H1 (cell line): ENCODE results near the gene BBLN. TPM values are rescaled to one million over a fixed set of nuclear protein-coding genes. Genes with fewer than 3 reads are reported as not detected.

Experiments used
- CTCF ChIA-PET: fragments of 300-600 bp; sonication (Branson Sonifier 250); formaldehyde crosslinking; loops from one replicate; lab custom pipeline; 2021; ENCODE audit not compliant: partially characterized antibody; lab: Charles Lee
- POLR2A ChIA-PET: fragments of 300-600 bp; sonication (Branson Sonifier 250); formaldehyde crosslinking; loops from one replicate; lab custom pipeline; 2021; ENCODE audit warnings: inconsistent platforms; ENCODE audit not compliant: partially characterized antibody; lab: Charles Lee
- DNase-seq, 2 experiments: peaks; one replicate each; pipeline versions ENCODE4 v3.0.0 to v3.0.0-alpha.2; 2010 to 2022; ENCODE audit warnings: low spot score in 2 of 2, low read depth in 1 of 2, mixed read lengths in 1 of 2
- FAIRE-seq: peaks from 2 replicates; lab custom pipeline; 2011; peaks lifted over from hg19 to GRCh38; lab: Jason Lieb, UNC
- H2AFZ ChIP-seq: 2 replicates; pipeline ENCODE4 v1.8.1; 2012; ENCODE audit warnings: low read length, inconsistent platforms
- H2AK5ac ChIP-seq: 2 replicates; pipeline ENCODE4 v1.6.1; 2013; ENCODE audit warnings: low read depth, low read length
- H2BK120ac ChIP-seq: replicated peaks from 2 replicates; pipeline ENCODE3; 2013; ENCODE audit warnings: low read depth, low read length, inconsistent platforms
- H2BK12ac ChIP-seq: 2 replicates; pipeline ENCODE4 v1.6.1; 2013; ENCODE audit warnings: low read depth, low read length
- H2BK15ac ChIP-seq: 2 replicates; pipeline ENCODE4 v1.6.1; 2013; ENCODE audit warnings: low read length
- H2BK20ac ChIP-seq: 2 replicates; pipeline ENCODE4 v1.6.1; 2013; ENCODE audit warnings: low read length
- H2BK5ac ChIP-seq: 2 replicates; pipeline ENCODE4 v1.6.1; 2013; ENCODE audit warnings: low read depth, low read length
- H3K14ac ChIP-seq: 2 replicates; pipeline ENCODE4 v1.6.1; 2013; ENCODE audit warnings: inconsistent platforms; ENCODE audit not compliant: insufficient read length
- H3K18ac ChIP-seq: 2 replicates; pipeline ENCODE4 v1.6.1; 2013; ENCODE audit warnings: low read length; ENCODE audit errors: extremely low read depth
- H3K23ac ChIP-seq: 2 replicates; pipeline ENCODE4 v1.6.1; 2013; ENCODE audit warnings: inconsistent platforms; ENCODE audit not compliant: insufficient read length
- H3K23me2 ChIP-seq: 2 replicates; pipeline ENCODE4 v1.6.1; 2013; ENCODE audit warnings: low read depth, low read length
- H3K27ac ChIP-seq: 2 replicates; pipeline ENCODE4 v1.6.1; 2011; ENCODE audit warnings: low read depth, low read length, inconsistent platforms
- H3K27me3 ChIP-seq, 4 experiments: replicated peaks in 1 of 4; 1 replicate in 1 of 4; 2 replicates in 3 of 4; pipeline versions ENCODE4 v1.6.1 to v1.8.1; 2011 to 2013; ENCODE audit warnings: low read length in 3 of 4, mild to moderate bottlenecking in 3 of 4, inconsistent platforms in 2 of 4, mixed read lengths in 2 of 4, moderate library complexity in 1 of 4; ENCODE audit not compliant: control insufficient read depth in 3 of 4, insufficient read depth in 3 of 4; ENCODE audit errors: extremely low read depth in 1 of 4
- H3K36me3 ChIP-seq, 4 experiments: 2 replicates each; pipeline versions ENCODE4 v1.6.1 to v1.8.1; 2011 to 2013; ENCODE audit warnings: mild to moderate bottlenecking in 4 of 4, low read length in 3 of 4, moderate library complexity in 2 of 4, control low read depth in 1 of 4, inconsistent platforms in 1 of 4; ENCODE audit not compliant: insufficient read depth in 4 of 4, control insufficient read depth in 2 of 4
- H3K4ac ChIP-seq: replicated peaks from 2 replicates; pipeline ENCODE3; 2013; ENCODE audit warnings: low read length, low read depth, mixed read lengths, inconsistent platforms; ENCODE audit not compliant: insufficient read length
- H3K4me1 ChIP-seq, 4 experiments: replicated peaks in 1 of 4; 1 replicate in 1 of 4; 2 replicates in 3 of 4; pipeline versions ENCODE4 v1.6.1 to v1.8.1; 2011 to 2013; ENCODE audit warnings: low read length in 3 of 4, inconsistent platforms in 2 of 4, mixed read lengths in 1 of 4; ENCODE audit not compliant: insufficient read depth in 4 of 4, control insufficient read depth in 3 of 4
- H3K4me2 ChIP-seq, 2 experiments: 2 replicates each; pipeline versions ENCODE4 v1.6.1 to v1.8.1; 2011 to 2013; ENCODE audit warnings: low read depth in 2 of 2, low read length in 2 of 2, control low read depth in 1 of 2, inconsistent platforms in 1 of 2, mild to moderate bottlenecking in 1 of 2; ENCODE audit not compliant: insufficient read depth in 1 of 2
- H3K4me3 ChIP-seq, 4 experiments: fragments of 200-600, 300-600 bp in 1 of 4; sonication (generic), shearing (Covaris generic), sonication (Bioruptor Twin) in 1 of 4; 2 replicates each; pipeline versions ENCODE4 v1.5.1 to v1.8.1; 2011 to 2016; ENCODE audit warnings: low read length in 4 of 4, low read depth in 3 of 4, control low read depth in 2 of 4, inconsistent platforms in 2 of 4, mild to moderate bottlenecking in 2 of 4, mixed read lengths in 1 of 4, moderate library complexity in 1 of 4; ENCODE audit not compliant: insufficient read depth in 2 of 4; ENCODE audit errors: extremely low read depth in 1 of 4
- H3K56ac ChIP-seq: replicated peaks from 2 replicates; pipeline ENCODE3; 2013; ENCODE audit warnings: low read depth, mild to moderate bottlenecking, mixed read lengths, low read length, inconsistent platforms; ENCODE audit not compliant: insufficient read length
- H3K79me1 ChIP-seq: 2 replicates; pipeline ENCODE4 v1.6.1; 2013; ENCODE audit warnings: low read depth, low read length, control low read depth
- H3K79me2 ChIP-seq, 2 experiments: 2 replicates each; pipeline versions ENCODE4 v1.6.1 to v1.8.1; 2012 to 2013; ENCODE audit warnings: low read length in 2 of 2, mild to moderate bottlenecking in 2 of 2, inconsistent platforms in 1 of 2; ENCODE audit not compliant: insufficient read depth in 2 of 2, control insufficient read depth in 1 of 2
- H3K9ac ChIP-seq, 4 experiments: replicated peaks in 1 of 4; 1 replicate in 1 of 4; 2 replicates in 3 of 4; pipeline versions ENCODE4 v1.6.1 to v1.8.1; 2011 to 2013; ENCODE audit warnings: low read depth in 3 of 4, low read length in 3 of 4, control low read depth in 2 of 4, mild to moderate bottlenecking in 2 of 4, moderate library complexity in 2 of 4, inconsistent platforms in 1 of 4; ENCODE audit errors: extremely low read depth in 1 of 4
- H3K9me3 ChIP-seq, 2 experiments: 2 replicates each; pipeline versions ENCODE4 v1.6.1 to v1.8.1; 2012 to 2013; ENCODE audit warnings: mild to moderate bottlenecking in 2 of 2, moderate library complexity in 2 of 2, control low read depth in 1 of 2, inconsistent platforms in 1 of 2, low read depth in 1 of 2, low read length in 1 of 2, mixed read lengths in 1 of 2; ENCODE audit not compliant: insufficient read depth in 2 of 2
- H4K20me1 ChIP-seq, 2 experiments: replicated peaks in 1 of 2; 2 replicates each; pipeline versions ENCODE3 to v1.8.1; 2011 to 2013; ENCODE audit warnings: inconsistent platforms in 2 of 2, low read length in 2 of 2, mild to moderate bottlenecking in 1 of 2; ENCODE audit not compliant: insufficient read depth in 2 of 2, control insufficient read depth in 1 of 2
- H4K5ac ChIP-seq: 2 replicates; pipeline ENCODE4 v1.6.1; 2013; ENCODE audit warnings: low read length, low read depth, mixed read lengths, inconsistent platforms; ENCODE audit not compliant: insufficient read length
- H4K8ac ChIP-seq: 2 replicates; pipeline ENCODE4 v1.8.0; 2013; ENCODE audit warnings: mild to moderate bottlenecking, moderate library complexity, low read length, inconsistent platforms; ENCODE audit not compliant: insufficient read depth; ENCODE audit errors: extremely low read depth
- H4K91ac ChIP-seq: replicated peaks from 2 replicates; pipeline ENCODE3; 2013; ENCODE audit warnings: low read length, mixed read lengths, inconsistent platforms; ENCODE audit not compliant: insufficient read length
- ASH2L ChIP-seq: fragments of 200-600, 300-600 bp; sonication (generic); IDR thresholded peaks from one replicate; pipeline ENCODE4 v1.7.1; 2017; ENCODE audit warnings: low read length
- CEBPB ChIP-seq: IDR thresholded peaks from 2 replicates; pipeline ENCODE4 v1.6.1; 2012; ENCODE audit warnings: low read depth, low read length
- KDM4A ChIP-seq: IDR thresholded peaks from one replicate; pipeline ENCODE4 v1.7.1; 2012; ENCODE audit warnings: low read depth, mild to moderate bottlenecking, moderate library complexity, low read length, inconsistent platforms; ENCODE audit not compliant: severe bottlenecking
- NRF1 ChIP-seq: IDR thresholded peaks from 2 replicates; pipeline ENCODE4 v1.6.1; 2011; ENCODE audit warnings: mild to moderate bottlenecking, low read depth, low read length, improper control_type of control experiment
- SP2 ChIP-seq: IDR thresholded peaks from 2 replicates; pipeline ENCODE4 v1.6.1; 2012; ENCODE audit warnings: mild to moderate bottlenecking, low read length, inconsistent platforms
- TEAD4 ChIP-seq: IDR thresholded peaks from 2 replicates; pipeline ENCODE4 v1.6.1; 2012; ENCODE audit warnings: low read depth, low read length, inconsistent platforms, mixed read lengths
- WGBS, 2 experiments: shearing (Covaris generic) in 1 of 2; methylation state at CpG; one replicate each; pipeline versions ENCODE4 v1.1.6 to v1.1.7; 2013 to 2015; ENCODE audit warnings: low lambda C conversion rate in 2 of 2, mixed read lengths in 2 of 2, inconsistent platforms in 1 of 2, low coverage in 1 of 2, missing lambda C conversion rate in 1 of 2; ENCODE audit not compliant: insufficient replicate concordance in 2 of 2, insufficient coverage in 1 of 2, insufficient read length in 1 of 2; ENCODE audit errors: extremely low coverage in 1 of 2, missing lambda C conversion rate in 1 of 2; 5-methylcytosine and 5-hydroxymethylcytosine counted together
- polyA plus RNA-seq, 7 experiments: library from polyadenylated mRNA; depleted of rRNA in 3 of 7; stranded (reverse) in 5 of 7; unstranded in 2 of 7; fragments of >200 nt in 5 of 7; fragments of 200-250 nt in 2 of 7; gene quantifications; 1 replicate in 5 of 7; 2 replicates in 1 of 7; 4 replicates in 1 of 7; pipeline versions ENCODE4 v1.2.1 to v1.2.3, GENCODE V29; 2011 to 2013; ENCODE audit warnings: missing spikeins in 2 of 7, mixed read lengths in 2 of 7
- total RNA-seq: library from RNA; stranded (reverse); fragmentation: NEBNext Ultra II Directional; extraction: Animal tissue kit (Norgen Biotek cat#: 25700); gene quantifications from 2 replicates; pipeline ENCODE4 v1.2.1, GENCODE V29; 2021

BBLN gene
- total and polyA plus RNA-seq, 2 of the 8 experiments (the other 6 are each of a cell fraction or from before 2014, with no cell fraction given): 63.1 to 164 TPM

DNA sequence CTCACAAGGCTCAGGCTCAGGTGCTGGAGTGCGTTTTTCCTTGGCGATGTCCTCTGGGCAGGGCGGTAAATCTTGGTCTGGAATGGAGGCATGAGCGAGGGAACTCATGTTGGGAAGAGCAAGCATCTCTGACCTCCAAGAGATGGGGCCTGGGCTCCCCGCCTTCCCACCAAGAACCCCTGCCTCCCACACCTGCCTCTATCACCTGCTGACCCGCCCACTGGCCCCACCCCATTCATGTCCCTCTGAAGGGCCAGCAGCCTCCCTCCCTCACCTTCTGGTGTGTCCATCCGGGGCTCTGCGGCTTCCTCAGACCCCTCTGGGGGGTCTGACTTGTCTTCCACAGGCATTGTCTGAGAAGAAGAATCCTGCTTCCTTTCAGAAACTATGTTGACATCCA, 20.4 kb downstream of the BBLN start:
- ChIA-PET CTCF (interaction anchor here (0.6 to 1.9 kb wide), 2 partner anchors 10 to 183 kb away, joined by 3 to 8 read pairs; partner anchors contain the start of gene CIZ1), POLR2A (interaction anchor here (3.2 kb wide), 1 partner anchor 10 kb away, joined by 11 read pairs; the partner anchor contains the start of gene CIZ1)
- Histone ChIP-seq H3K4me1 (no peaks in the 10 kb centered on the region), H3K18ac (no peak overlapping the region), H3K23me2 (no peaks in the 10 kb centered on the region), H2BK12ac (no peak overlapping the region), H3K27ac (no peak overlapping the region), H3K79me2 (no peaks in the 10 kb centered on the region), H2AFZ (no peak overlapping the region), H3K79me1 (no peaks in the 10 kb centered on the region), H4K5ac (no peak overlapping the region), H3K4ac (no peak overlapping the region), H2BK20ac (no peak overlapping the region), H4K91ac (no peak overlapping the region), H3K9me3 (peaks cover 0 to 4% of the 10 kb centered on the region in 2 experiments; a peak in 1 of 4 replicates), H3K9ac (no peak overlapping the region; a peak in 1 of 7 replicates), H3K36me3 (peaks cover 17 to 34% (median 29%) of the 10 kb centered on the region in 4 experiments), H3K4me3 (no peak overlapping the region), H3K56ac (no peak overlapping the region), H2BK5ac (no peak overlapping the region), H3K23ac (no peak overlapping the region), H2AK5ac (no peak overlapping the region), H3K4me2 (no peak overlapping the region), H3K14ac (no peak overlapping the region), H2BK120ac (no peak overlapping the region), H4K20me1 (peaks cover 3 to 9% of the 10 kb centered on the region in 2 experiments), H2BK15ac (no peak overlapping the region), H4K8ac (no peak overlapping the region), H3K27me3 (no peaks in the 10 kb centered on the region)
- DNase-seq: no peak
- FAIRE-seq: no peak
- WGBS, 2 experiments: 91% methylated on average over 6 of the region's 8 CpGs; no CpG with 5 or more reads in 1 of the 2 experiments
- no peak for TF ChIP-seq ASH2L
- TF ChIP-seq KDM4A: no peak
- TF ChIP-seq NRF1: no peak
- no peak for TF ChIP-seq TEAD4
- no peak for TF ChIP-seq SP2
- no peak for TF ChIP-seq CEBPB
